PFSK-1 (cell line): ENCODE results near the gene FNDC3A.

ENCODE experiments used
- FOXP2 ChIP-seq: optimal IDR thresholded peaks from 2 replicates; pipeline ENCODE3; 2011; ENCODE audit warnings: borderline replicate concordance, control low read depth, inconsistent platforms; ENCODE audit not compliant: insufficient read depth; ENCODE audit errors: extremely low read length, extremely low read depth
- POLR2AphosphoS5 ChIP-seq: IDR thresholded peaks from 2 replicates; pipeline ENCODE4 v1.6.1; 2012; ENCODE audit warnings: low read depth, mild to moderate bottlenecking, control low read depth, low read length, moderate library complexity
- SIN3A ChIP-seq: IDR thresholded peaks from 2 replicates; pipeline ENCODE4 v1.6.1; 2012; ENCODE audit warnings: mild to moderate bottlenecking, low read length, moderate library complexity, borderline replicate concordance; ENCODE audit not compliant: insufficient read depth
- TAF1 ChIP-seq: IDR thresholded peaks from 2 replicates; pipeline ENCODE4 v1.6.1; 2012; ENCODE audit warnings: low read length, control low read depth, borderline replicate concordance; ENCODE audit not compliant: insufficient read depth
- TF ChIP-seq, protein P1 (sequence below), 2 experiments: IDR thresholded peaks; 2 replicates each; pipeline versions ENCODE4 v1.6.1 to v1.8.0; 2011 to 2012; ENCODE audit warnings: low read depth in 2 of 2, low read length in 2 of 2, control low read depth in 1 of 2, inconsistent platforms in 1 of 2, mild to moderate bottlenecking in 1 of 2, moderate library complexity in 1 of 2; ENCODE audit not compliant: insufficient read depth in 1 of 2

The FNDC3A gene

GRCh38 chr13:49218493-49219051 lies 242.9 kb downstream of the FNDC3A start:
- TF ChIP-seq, protein P1, sequence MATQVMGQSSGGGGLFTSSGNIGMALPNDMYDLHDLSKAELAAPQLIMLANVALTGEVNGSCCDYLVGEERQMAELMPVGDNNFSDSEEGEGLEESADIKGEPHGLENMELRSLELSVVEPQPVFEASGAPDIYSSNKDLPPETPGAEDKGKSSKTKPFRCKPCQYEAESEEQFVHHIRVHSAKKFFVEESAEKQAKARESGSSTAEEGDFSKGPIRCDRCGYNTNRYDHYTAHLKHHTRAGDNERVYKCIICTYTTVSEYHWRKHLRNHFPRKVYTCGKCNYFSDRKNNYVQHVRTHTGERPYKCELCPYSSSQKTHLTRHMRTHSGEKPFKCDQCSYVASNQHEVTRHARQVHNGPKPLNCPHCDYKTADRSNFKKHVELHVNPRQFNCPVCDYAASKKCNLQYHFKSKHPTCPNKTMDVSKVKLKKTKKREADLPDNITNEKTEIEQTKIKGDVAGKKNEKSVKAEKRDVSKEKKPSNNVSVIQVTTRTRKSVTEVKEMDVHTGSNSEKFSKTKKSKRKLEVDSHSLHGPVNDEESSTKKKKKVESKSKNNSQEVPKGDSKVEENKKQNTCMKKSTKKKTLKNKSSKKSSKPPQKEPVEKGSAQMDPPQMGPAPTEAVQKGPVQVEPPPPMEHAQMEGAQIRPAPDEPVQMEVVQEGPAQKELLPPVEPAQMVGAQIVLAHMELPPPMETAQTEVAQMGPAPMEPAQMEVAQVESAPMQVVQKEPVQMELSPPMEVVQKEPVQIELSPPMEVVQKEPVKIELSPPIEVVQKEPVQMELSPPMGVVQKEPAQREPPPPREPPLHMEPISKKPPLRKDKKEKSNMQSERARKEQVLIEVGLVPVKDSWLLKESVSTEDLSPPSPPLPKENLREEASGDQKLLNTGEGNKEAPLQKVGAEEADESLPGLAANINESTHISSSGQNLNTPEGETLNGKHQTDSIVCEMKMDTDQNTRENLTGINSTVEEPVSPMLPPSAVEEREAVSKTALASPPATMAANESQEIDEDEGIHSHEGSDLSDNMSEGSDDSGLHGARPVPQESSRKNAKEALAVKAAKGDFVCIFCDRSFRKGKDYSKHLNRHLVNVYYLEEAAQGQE (IDR thresholded peaks at IDR 0.05; ENCODE audit: insufficient read depth in 1 of 2, low read depth in 2 of 2, low read length in 2 of 2): no peak
- no peak for TF ChIP-seq POLR2AphosphoS5
- TF ChIP-seq TAF1: no peak
- TF ChIP-seq SIN3A: no peak
- TF ChIP-seq FOXP2: no peak

DNA sequence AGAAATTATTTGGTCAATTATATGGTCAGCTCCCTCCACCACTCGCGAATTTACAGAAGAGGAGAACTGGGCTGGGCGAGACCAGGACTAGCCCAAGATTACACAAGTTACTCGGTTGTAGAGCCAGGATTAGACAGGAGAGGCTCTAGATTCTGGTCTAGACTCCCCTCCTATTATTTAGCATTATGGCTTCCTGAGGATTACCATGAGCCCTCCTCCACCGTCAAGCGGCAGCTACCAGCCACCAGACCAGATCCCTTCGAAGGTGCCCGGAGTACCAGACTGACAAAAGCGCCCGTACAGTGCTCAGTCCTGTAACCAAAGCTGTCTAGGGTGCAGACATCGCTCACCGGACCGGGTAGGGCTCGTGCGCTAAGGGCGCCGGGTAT lies 243.9 kb downstream of the FNDC3A start:
- TF ChIP-seq TAF1 (no peak), FOXP2 (no peak), SIN3A (no peak), POLR2AphosphoS5 (no peak)
- TF ChIP-seq, protein P1 (IDR thresholded peaks at IDR 0.05; ENCODE audit: insufficient read depth in 1 of 2, low read depth in 2 of 2, low read length in 2 of 2): no peak

DNA sequence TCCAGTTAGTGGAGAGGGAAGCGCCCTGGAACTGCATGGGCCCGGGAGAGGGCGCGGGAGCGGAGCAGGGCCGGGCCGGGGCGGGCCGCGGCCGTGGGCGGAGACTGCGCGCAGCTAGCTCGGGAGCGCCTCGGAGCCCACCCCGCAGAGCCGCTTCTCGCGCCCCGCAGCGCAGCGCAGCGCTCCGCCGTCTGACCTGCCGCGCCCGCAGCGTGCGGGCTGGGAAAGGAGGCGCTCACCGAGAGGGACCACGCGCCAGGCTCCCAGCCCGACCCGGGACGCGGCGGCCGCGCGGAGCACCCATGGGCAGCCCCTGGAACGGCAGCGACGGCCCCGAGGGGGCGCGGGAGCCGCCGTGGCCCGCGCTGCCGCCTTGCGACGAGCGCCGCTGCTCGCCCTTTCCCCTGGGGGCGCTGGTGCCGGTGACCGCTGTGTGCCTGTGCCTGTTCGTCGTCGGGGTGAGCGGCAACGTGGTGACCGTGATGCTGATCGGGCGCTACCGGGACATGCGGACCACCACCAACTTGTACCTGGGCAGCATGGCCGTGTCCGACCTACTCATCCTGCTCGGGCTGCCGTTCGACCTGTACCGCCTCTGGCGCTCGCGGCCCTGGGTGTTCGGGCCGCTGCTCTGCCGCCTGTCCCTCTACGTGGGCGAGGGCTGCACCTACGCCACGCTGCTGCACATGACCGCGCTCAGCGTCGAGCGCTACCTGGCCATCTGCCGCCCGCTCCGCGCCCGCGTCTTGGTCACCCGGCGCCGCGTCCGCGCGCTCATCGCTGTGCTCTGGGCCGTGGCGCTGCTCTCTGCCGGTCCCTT lies 244.5 kb downstream of the FNDC3A start, which contains the start of gene MLNR:
TSS of gene MLNR (plus strand) at position 303 of the 820 bp plus-strand sequence. CDS start at position 303, 0 bp downstream.
- TF ChIP-seq POLR2AphosphoS5 (no peak), FOXP2 (no peak), SIN3A (no peak), TAF1 (no peak)
- TF ChIP-seq, protein P1 (IDR thresholded peaks at IDR 0.05; ENCODE audit: insufficient read depth in 1 of 2, low read depth in 2 of 2, low read length in 2 of 2): no peak

- TF ChIP-seq, protein P1 (IDR thresholded peaks at IDR 0.05; ENCODE audit: insufficient read depth in 1 of 2, low read depth in 2 of 2, low read length in 2 of 2): no peak
- TF ChIP-seq SIN3A: no peak
- TF ChIP-seq FOXP2: no peak
- TF ChIP-seq POLR2AphosphoS5: no peak
- TF ChIP-seq TAF1: no peak
Observed at GRCh38 chr13:49220856-49221589, 245.3 kb downstream of the FNDC3A start.
